Thyroid gland (tissue), 4 donors: ENCODE data around the gene FNDC3B. TPM values are rescaled to one million over a fixed set of nuclear protein-coding genes. Genes with fewer than 3 reads are reported as not detected.

ENCODE experiments used
- DNase-seq, 2 donors: peaks; one replicate each; pipeline ENCODE4 v3.0.0-alpha.2; 2019
- H3K27ac ChIP-seq, 3 donors: fragments of 200-600 bp; sonication (generic); 1 replicate in 2 of 3; 2 replicates in 1 of 3; pipeline ENCODE4 v1.5.1; 2016 to 2019; ENCODE audit warnings: mild to moderate bottlenecking in 1 of 3, moderate library complexity in 1 of 3
- H3K27me3 ChIP-seq: fragments of 200-600 bp; sonication (generic); one replicate; pipeline ENCODE4 v1.5.1; 2019
- H3K36me3 ChIP-seq, 2 donors: fragments of 200-600 bp; sonication (generic); one replicate each; pipeline ENCODE4 v1.5.1; 2016 to 2019
- H3K4me1 ChIP-seq, 2 donors: fragments of 200-600 bp; sonication (generic); one replicate each; pipeline ENCODE4 v1.5.1; 2017 to 2019
- H3K4me3 ChIP-seq, 3 donors: fragments of 200-600 bp; sonication (generic); replicated peaks in 1 of 3; 1 replicate in 2 of 3; 2 replicates in 1 of 3; pipeline ENCODE4 v1.5.1; 2016; ENCODE audit warnings: mild to moderate bottlenecking in 1 of 3
- H3K9me3 ChIP-seq: fragments of 200-600 bp; sonication (generic); one replicate; pipeline ENCODE4 v1.5.1; 2017
- POLR2A ChIP-seq, 2 donors: fragments of 450-650 bp; IDR thresholded peaks; one replicate each; pipeline ENCODE4 v1.6.1; 2017; ENCODE audit warnings: antibody characterized with exemption in 2 of 2, mild to moderate bottlenecking in 2 of 2, moderate library complexity in 1 of 2
- WGBS, 2 donors: methylation state at CpG; one replicate each; pipeline ENCODE4 v1.1.5; 2017; 5-methylcytosine and 5-hydroxymethylcytosine counted together
- intact Hi-C: fragments of 100-400 bp; cut with DNase I; formaldehyde crosslinking; loops from one replicate; pipeline ENCODE4 v1.15.1; 2023
- total RNA-seq, 4 donors: library from RNA; depleted of rRNA; stranded (reverse); fragments of >200 nt; gene quantifications; one replicate each; pipeline ENCODE4 v1.2.3, GENCODE V29; 2016
- TF ChIP-seq, protein P1 (sequence below), 6 experiments: fragments of 200-600 bp in 3 of 6; fragments of 450-650 bp in 3 of 6; sonication (generic) in 3 of 6; IDR thresholded peaks; one replicate each; pipeline ENCODE4 v1.5.1; 2016 to 2019; ENCODE audit warnings: antibody characterized with exemption in 6 of 6, mild to moderate bottlenecking in 2 of 6, inconsistent platforms in 1 of 6, moderate library complexity in 1 of 6

The FNDC3B gene
- total RNA-seq, 4 donors from 2014 or later, result 118 to 172 (median 146) TPM

DNA sequence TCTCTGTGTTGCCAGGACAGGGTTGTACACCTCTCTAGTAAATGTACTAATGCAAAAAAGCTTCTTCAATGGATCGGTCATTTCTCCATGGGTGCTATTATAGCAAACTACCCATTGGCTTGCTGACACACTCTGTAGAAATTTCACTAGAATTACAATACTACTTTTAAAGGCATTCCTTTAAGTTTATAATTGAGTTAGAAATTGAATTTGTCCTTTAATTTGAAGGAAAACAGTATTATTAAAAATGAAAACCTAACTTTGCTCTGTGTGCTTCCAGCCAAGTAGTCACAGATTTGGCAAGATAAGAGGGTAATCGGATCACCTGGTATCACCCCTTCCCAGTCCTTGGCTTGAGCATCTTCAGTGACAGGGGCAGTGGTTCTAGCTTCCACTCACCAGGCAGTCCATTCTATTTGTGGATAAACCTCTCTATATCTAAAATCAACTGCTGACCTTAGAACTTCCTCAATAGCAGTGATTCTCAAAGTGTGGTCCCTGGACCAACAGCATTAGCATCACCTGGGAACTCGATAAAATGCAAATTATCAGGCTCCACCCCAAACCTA is 315.6 kb downstream of the FNDC3B start:
- Histone ChIP-seq H3K9me3 (no peaks in the 10 kb centered on the region), H3K4me3 (no peak overlapping the region), H3K36me3 (peaks cover 10 to 19% of the 10 kb centered on the region in 2 donors), H3K27ac (no peak overlapping the region), H3K4me1 (peaks cover 17 to 26% of the 10 kb centered on the region in 2 donors), H3K27me3 (no peaks in the 10 kb centered on the region)
- intact Hi-C loops, result no loop called here
- 92 to 95% methylated on average over 3 of the region's 3 CpGs for WGBS, 2 donors
- no peak for TF ChIP-seq POLR2A (IDR thresholded peaks at IDR 0.05)
- TF ChIP-seq, protein P1, sequence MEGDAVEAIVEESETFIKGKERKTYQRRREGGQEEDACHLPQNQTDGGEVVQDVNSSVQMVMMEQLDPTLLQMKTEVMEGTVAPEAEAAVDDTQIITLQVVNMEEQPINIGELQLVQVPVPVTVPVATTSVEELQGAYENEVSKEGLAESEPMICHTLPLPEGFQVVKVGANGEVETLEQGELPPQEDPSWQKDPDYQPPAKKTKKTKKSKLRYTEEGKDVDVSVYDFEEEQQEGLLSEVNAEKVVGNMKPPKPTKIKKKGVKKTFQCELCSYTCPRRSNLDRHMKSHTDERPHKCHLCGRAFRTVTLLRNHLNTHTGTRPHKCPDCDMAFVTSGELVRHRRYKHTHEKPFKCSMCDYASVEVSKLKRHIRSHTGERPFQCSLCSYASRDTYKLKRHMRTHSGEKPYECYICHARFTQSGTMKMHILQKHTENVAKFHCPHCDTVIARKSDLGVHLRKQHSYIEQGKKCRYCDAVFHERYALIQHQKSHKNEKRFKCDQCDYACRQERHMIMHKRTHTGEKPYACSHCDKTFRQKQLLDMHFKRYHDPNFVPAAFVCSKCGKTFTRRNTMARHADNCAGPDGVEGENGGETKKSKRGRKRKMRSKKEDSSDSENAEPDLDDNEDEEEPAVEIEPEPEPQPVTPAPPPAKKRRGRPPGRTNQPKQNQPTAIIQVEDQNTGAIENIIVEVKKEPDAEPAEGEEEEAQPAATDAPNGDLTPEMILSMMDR (IDR thresholded peaks at IDR 0.05), result no peak
- no peak for DNase-seq

DNA sequence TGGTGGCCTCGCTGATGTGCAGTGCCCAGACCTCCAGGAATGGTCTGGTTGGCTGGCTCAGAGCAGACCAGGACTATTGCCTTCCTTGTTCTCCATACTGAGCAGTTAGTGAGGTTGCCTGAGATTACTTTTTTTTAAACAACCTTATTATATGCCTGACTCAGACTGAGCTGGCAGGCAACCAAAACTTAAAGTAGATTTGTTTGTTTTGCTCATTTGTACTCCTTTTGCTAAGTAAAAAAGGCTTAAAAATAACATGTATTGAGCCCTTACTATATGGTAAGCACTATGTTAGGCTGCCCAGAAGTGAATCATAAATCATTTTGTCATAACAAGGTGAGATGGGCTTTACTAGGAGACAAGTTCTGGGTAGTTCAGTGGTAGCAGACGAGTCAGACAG is 316.5 kb downstream of the FNDC3B start:
- Histone ChIP-seq H3K27me3 (no peaks in the 10 kb centered on the region), H3K4me3 (no peak overlapping the region), H3K27ac (peak overlapping the region in 1 of 3 donors; percentile 5), H3K4me1 (peaks cover 17 to 26% of the 10 kb centered on the region in 2 donors), H3K36me3 (peaks cover 10 to 19% of the 10 kb centered on the region in 2 donors), H3K9me3 (no peaks in the 10 kb centered on the region)
- no peak for TF ChIP-seq POLR2A (IDR thresholded peaks at IDR 0.05)
- TF ChIP-seq, protein P1 (IDR thresholded peaks at IDR 0.05), result no peak
- DNase-seq, result peak in 1 of 2 donors; percentile 16
- 50 to 64% methylated on average over 2 of the region's 2 CpGs for WGBS, 2 donors
- intact Hi-C loops, result no loop called here

DNA sequence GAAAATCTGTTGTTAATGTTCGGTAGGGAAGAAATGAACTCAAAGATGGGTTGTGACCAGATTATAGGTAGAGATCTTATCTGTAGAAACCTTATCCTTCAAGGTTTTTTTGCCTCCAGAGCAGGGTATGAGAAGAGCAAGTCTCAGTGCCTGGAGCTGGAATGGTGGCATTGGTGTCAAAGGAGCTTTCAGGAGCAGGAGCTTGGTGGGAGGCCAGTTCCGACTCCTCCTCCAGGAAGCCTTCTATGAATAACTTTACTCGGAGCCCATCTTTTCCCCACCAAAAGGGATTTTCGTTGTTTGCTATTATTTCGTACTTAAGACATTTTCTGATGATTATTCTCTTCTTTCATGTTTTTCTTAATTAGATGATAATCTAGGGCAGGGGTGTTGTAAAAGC is 317.0 kb downstream of the FNDC3B start:
- Histone ChIP-seq H3K36me3 (peaks cover 10 to 14% of the 10 kb centered on the region in 2 donors), H3K27me3 (no peaks in the 10 kb centered on the region), H3K4me1 (peaks cover 17 to 26% of the 10 kb centered on the region in 2 donors), H3K4me3 (no peak overlapping the region), H3K9me3 (no peaks in the 10 kb centered on the region), H3K27ac (peak overlapping the region in 1 of 3 donors; percentile 5)
- TF ChIP-seq, protein P1 (IDR thresholded peaks at IDR 0.05), result no peak
- TF ChIP-seq POLR2A (IDR thresholded peaks at IDR 0.05), result no peak
- intact Hi-C loops, result no loop called here
- DNase-seq, result no peak
- WGBS, 2 donors, result 96% methylated on average over 5 of the region's 5 CpGs

DNA sequence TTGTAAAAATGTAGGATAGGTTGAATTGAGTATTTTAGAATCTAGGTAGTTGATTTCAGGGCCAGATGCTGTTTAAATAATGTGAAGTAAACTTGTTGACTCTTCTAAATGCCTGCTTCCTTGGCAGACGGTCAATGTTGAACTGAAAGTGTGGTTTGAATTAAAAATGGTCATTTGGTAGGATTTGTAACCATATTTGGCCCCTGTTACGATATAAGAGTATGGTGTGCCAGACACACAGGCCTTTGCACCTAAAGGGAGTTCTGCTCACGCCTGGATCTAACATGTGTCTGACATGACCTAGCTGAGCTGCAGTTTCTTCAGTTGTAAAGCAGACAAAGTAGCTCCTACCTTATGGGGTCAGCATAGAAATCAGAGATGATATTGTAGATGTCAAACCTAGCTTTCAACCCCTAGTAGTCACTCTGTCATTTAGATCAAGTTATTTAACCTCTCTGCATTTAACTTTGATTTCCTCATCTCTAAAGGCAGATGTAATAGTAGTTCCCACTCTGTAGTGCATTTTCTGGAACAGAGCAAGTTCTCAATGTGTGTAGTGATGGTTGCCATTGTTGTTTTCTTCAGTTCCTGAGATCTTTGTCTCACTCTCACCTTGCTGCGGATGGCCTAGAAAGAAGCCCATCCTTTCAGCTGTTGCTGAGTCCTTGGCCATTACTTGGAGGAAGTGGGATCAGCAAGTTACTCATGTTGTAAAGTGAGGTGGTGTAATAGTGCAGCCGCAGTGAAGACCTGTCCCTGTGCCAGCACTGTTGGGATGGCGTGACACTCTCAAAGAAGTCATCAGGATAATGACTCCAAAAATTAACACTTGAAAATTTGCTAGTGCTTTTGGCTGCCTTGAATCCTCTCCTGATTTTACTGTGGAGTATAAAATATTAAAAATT is 318.7 kb downstream of the FNDC3B start:
- no peaks in the 10 kb centered on the region for H3K9me3 ChIP-seq
- no peak overlapping the region for H3K4me3 ChIP-seq
- H3K27ac ChIP-seq, result no peak overlapping the region
- H3K4me1 ChIP-seq, result peaks cover 17 to 26% of the 10 kb centered on the region in 2 donors
- TF ChIP-seq, protein P1 (IDR thresholded peaks at IDR 0.05), result no peak
- no peak for TF ChIP-seq POLR2A (IDR thresholded peaks at IDR 0.05)
- 81 to 88% methylated on average over 6 of the region's 6 CpGs for WGBS, 2 donors
- no peak for DNase-seq
- peaks cover 4 to 19% of the 10 kb centered on the region in 2 donors for H3K36me3 ChIP-seq
- intact Hi-C loops, result no loop called here
- H3K27me3 ChIP-seq, result no peaks in the 10 kb centered on the region

DNA sequence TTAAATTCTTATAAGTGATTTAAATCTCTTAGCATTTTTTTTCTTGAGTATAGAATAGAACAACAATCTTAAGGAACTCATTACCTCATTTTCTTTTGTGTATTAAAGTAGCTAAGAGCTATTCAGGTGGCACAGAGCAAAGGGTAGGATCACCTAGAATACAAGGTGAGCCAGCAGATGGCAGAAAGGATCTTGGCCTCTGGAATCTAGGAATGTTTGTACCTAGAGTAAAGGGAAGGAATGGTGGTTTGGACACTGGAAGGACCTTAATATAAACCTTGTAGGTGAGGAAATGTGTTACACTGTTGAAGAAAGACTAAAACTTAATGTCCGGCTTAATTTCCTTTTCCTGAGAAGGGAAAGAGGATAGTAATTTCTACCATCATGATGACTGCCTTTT is 319.9 kb downstream of the FNDC3B start:
- intact Hi-C loops, result no loop called here
- no peak overlapping the region for H3K4me3 ChIP-seq
- H3K36me3 ChIP-seq, result peaks cover 0 to 11% of the 10 kb centered on the region in 2 donors
- no peak overlapping the region for H3K27ac ChIP-seq
- no peak for DNase-seq
- no peaks in the 10 kb centered on the region for H3K9me3 ChIP-seq
- no peaks in the 10 kb centered on the region for H3K27me3 ChIP-seq
- WGBS, 2 donors, result 93 to 97% methylated on average over 1 of the region's 1 CpG
- H3K4me1 ChIP-seq, result peaks cover 17 to 26% of the 10 kb centered on the region in 2 donors
- TF ChIP-seq, protein P1 (IDR thresholded peaks at IDR 0.05), result no peak
- no peak for TF ChIP-seq POLR2A (IDR thresholded peaks at IDR 0.05)
